H9 (cell line): Measurements from ENCODE around the gene LRG1. TPM values are rescaled to one million over a fixed set of nuclear protein-coding genes. Genes with fewer than 3 reads are reported as not detected.

Source experiments
- DNase-seq: peaks from one replicate; pipeline ENCODE4 v3.0.0-alpha.2; 2017
- H2AFZ ChIP-seq: one replicate; pipeline ENCODE4 v1.6.1; 2013; ENCODE audit warnings: mild to moderate bottlenecking, low read length, control low read depth, moderate library complexity
- H2AK5ac ChIP-seq: 2 replicates; pipeline ENCODE4 v1.6.1; 2013; ENCODE audit warnings: low read length, control low read depth, mixed read lengths; ENCODE audit not compliant: insufficient read length
- H2BK120ac ChIP-seq: one replicate; pipeline ENCODE4 v1.6.1; 2013; ENCODE audit warnings: low read depth, mild to moderate bottlenecking, low read length, control low read depth, inconsistent platforms; ENCODE audit not compliant: poor library complexity, severe bottlenecking
- H2BK12ac ChIP-seq: 2 replicates; pipeline ENCODE4 v1.6.1; 2013; ENCODE audit warnings: low read length, control low read depth, mixed read lengths, low read depth; ENCODE audit not compliant: insufficient read length
- H2BK15ac ChIP-seq: 2 replicates; pipeline ENCODE4 v1.6.1; 2013; ENCODE audit warnings: low read depth, low read length, control low read depth
- H2BK20ac ChIP-seq: one replicate; pipeline ENCODE4 v1.6.1; 2013; ENCODE audit warnings: low read depth, mild to moderate bottlenecking, low read length, control low read depth, inconsistent platforms; ENCODE audit not compliant: poor library complexity, severe bottlenecking
- H2BK5ac ChIP-seq: 2 replicates; pipeline ENCODE4 v1.6.1; 2013; ENCODE audit warnings: low read length, control low read depth, mixed read lengths; ENCODE audit not compliant: insufficient read length
- H3K14ac ChIP-seq: 2 replicates; pipeline ENCODE4 v1.6.1; 2013; ENCODE audit warnings: low read length, control low read depth; ENCODE audit not compliant: insufficient read depth
- H3K18ac ChIP-seq: 2 replicates; pipeline ENCODE4 v1.6.1; 2013; ENCODE audit warnings: low read depth, mild to moderate bottlenecking, mixed read lengths, low read length, control low read depth; ENCODE audit not compliant: insufficient read length
- H3K23ac ChIP-seq: 2 replicates; pipeline ENCODE4 v1.6.1; 2013; ENCODE audit warnings: low read length, control low read depth, mixed read lengths, low read depth; ENCODE audit not compliant: insufficient read length
- H3K23me2 ChIP-seq: 2 replicates; pipeline ENCODE4 v1.6.1; 2013; ENCODE audit warnings: low read depth, mild to moderate bottlenecking, mixed read lengths, low read length, control low read depth; ENCODE audit not compliant: insufficient read length, poor library complexity, severe bottlenecking
- H3K27ac ChIP-seq: 2 replicates; pipeline ENCODE4 v1.5.1; 2013; ENCODE audit warnings: low read length, control low read depth, mixed read lengths, low read depth; ENCODE audit not compliant: insufficient read length
- H3K27me3 ChIP-seq: 2 replicates; pipeline ENCODE4 v1.6.1; 2013; ENCODE audit warnings: low read length, control low read depth, inconsistent platforms; ENCODE audit not compliant: insufficient read depth
- H3K4ac ChIP-seq: 2 replicates; pipeline ENCODE4 v1.6.1; 2013; ENCODE audit warnings: low read depth, mild to moderate bottlenecking, control low read depth, inconsistent platforms, low read length, moderate library complexity
- H3K4me1 ChIP-seq: 2 replicates; pipeline ENCODE4 v1.6.1; 2013; ENCODE audit warnings: low read length, control low read depth, inconsistent platforms; ENCODE audit not compliant: insufficient read depth
- H3K4me2 ChIP-seq: 2 replicates; pipeline ENCODE4 v1.6.1; 2013; ENCODE audit warnings: low read length, control low read depth, mixed read lengths; ENCODE audit not compliant: insufficient read length, insufficient read depth
- H3K56ac ChIP-seq: 2 replicates; pipeline ENCODE4 v1.6.1; 2013; ENCODE audit warnings: low read depth, mild to moderate bottlenecking, mixed read lengths, low read length, control low read depth; ENCODE audit not compliant: insufficient read length
- H3K79me1 ChIP-seq: 2 replicates; pipeline ENCODE4 v1.6.1; 2013; ENCODE audit warnings: low read depth, mild to moderate bottlenecking, moderate library complexity, low read length, control low read depth, inconsistent platforms; ENCODE audit not compliant: insufficient read depth, poor library complexity, severe bottlenecking
- H3K79me2 ChIP-seq: 2 replicates; pipeline ENCODE4 v1.6.1; 2013; ENCODE audit warnings: low read length, control low read depth, inconsistent platforms; ENCODE audit not compliant: insufficient read depth
- H3K9ac ChIP-seq: 2 replicates; pipeline ENCODE4 v1.6.1; 2013; ENCODE audit warnings: low read length, control low read depth, mixed read lengths; ENCODE audit not compliant: insufficient read length; ENCODE audit errors: extremely low read depth
- H3K9me3 ChIP-seq: one replicate; pipeline ENCODE4 v1.6.1; 2013; ENCODE audit warnings: low read depth, low read length, inconsistent platforms; ENCODE audit not compliant: control insufficient read depth
- H3T11ph ChIP-seq: one replicate; pipeline ENCODE4 v1.6.1; 2013; ENCODE audit warnings: mild to moderate bottlenecking, low read length, control low read depth, inconsistent platforms
- H4K20me1 ChIP-seq: one replicate; pipeline ENCODE4 v1.6.1; 2013; ENCODE audit not compliant: control insufficient read depth, insufficient read length, insufficient read depth
- H4K5ac ChIP-seq: 2 replicates; pipeline ENCODE4 v1.6.1; 2013; ENCODE audit warnings: low read depth, mild to moderate bottlenecking, mixed read lengths, low read length, control low read depth; ENCODE audit not compliant: insufficient read length
- H4K8ac ChIP-seq: replicated peaks from 2 replicates; pipeline ENCODE4 v1.6.1; 2013; ENCODE audit warnings: low read length, control low read depth, mixed read lengths, low read depth; ENCODE audit not compliant: insufficient read length
- H4K91ac ChIP-seq: 2 replicates; pipeline ENCODE4 v1.6.1; 2013; ENCODE audit warnings: low read depth, mild to moderate bottlenecking, moderate library complexity, mixed read lengths, low read length, control low read depth; ENCODE audit not compliant: insufficient read length
- H3K27ac Mint-ChIP-seq, 3 experiments: 2 replicates in 2 of 3; 3 replicates in 1 of 3; pipeline ENCODE4 v1.8.0; 2020 to 2021; ENCODE audit warnings: mixed read lengths in 3 of 3, mild to moderate bottlenecking in 1 of 3, moderate library complexity in 1 of 3
- H3K27me3 Mint-ChIP-seq: 2 replicates; pipeline ENCODE4 v1.8.0; 2021; ENCODE audit warnings: low read depth, mild to moderate bottlenecking, moderate library complexity, mixed read lengths
- H3K36me3 Mint-ChIP-seq, 3 experiments: 2 replicates in 2 of 3; 3 replicates in 1 of 3; pipeline ENCODE4 v1.8.0; 2020 to 2021; ENCODE audit warnings: low read depth in 3 of 3, mixed read lengths in 3 of 3; ENCODE audit not compliant: insufficient read depth in 1 of 3
- H3K4me1 Mint-ChIP-seq, 2 experiments: 2 replicates each; pipeline ENCODE4 v1.8.0; 2020; ENCODE audit warnings: mixed read lengths in 2 of 2
- H3K4me3 Mint-ChIP-seq, 2 experiments: 2 replicates in 1 of 2; 3 replicates in 1 of 2; pipeline ENCODE4 v1.8.0; 2020 to 2021; ENCODE audit warnings: mild to moderate bottlenecking in 2 of 2, mixed read lengths in 2 of 2, moderate library complexity in 1 of 2
- H3K9me3 Mint-ChIP-seq, 2 experiments: 2 replicates in 1 of 2; 3 replicates in 1 of 2; pipeline ENCODE4 v1.8.0; 2020; ENCODE audit warnings: mild to moderate bottlenecking in 2 of 2, mixed read lengths in 2 of 2, moderate library complexity in 1 of 2
- whole genome bisulfite sequencing: extraction: QIAGEN DNeasy Blood & Tissue Kit; methylation state at CpG from one replicate; pipeline ENCODE4 v1.1.7; 2013; ENCODE audit warnings: missing lambda C conversion rate, low lambda C conversion rate, mixed read lengths; ENCODE audit not compliant: insufficient read length; ENCODE audit errors: extremely low coverage; 5-methylcytosine and 5-hydroxymethylcytosine counted together
- total RNA-seq: library from RNA; stranded (reverse); gene quantifications from 2 replicates; pipeline ENCODE4 v1.2.1, GENCODE V29; 2021
- TF ChIP-seq, protein P1 (sequence below): fragments of 200-600 bp; sonication (generic); conservative IDR thresholded peaks from 3 replicates; pipeline ENCODE4 v1.8.0; 2021; ENCODE audit warnings: antibody characterized with exemption, mild to moderate bottlenecking

The LRG1 gene
- total RNA-seq, 1 experiment from 2014 or later = 0.24 TPM

DNA sequence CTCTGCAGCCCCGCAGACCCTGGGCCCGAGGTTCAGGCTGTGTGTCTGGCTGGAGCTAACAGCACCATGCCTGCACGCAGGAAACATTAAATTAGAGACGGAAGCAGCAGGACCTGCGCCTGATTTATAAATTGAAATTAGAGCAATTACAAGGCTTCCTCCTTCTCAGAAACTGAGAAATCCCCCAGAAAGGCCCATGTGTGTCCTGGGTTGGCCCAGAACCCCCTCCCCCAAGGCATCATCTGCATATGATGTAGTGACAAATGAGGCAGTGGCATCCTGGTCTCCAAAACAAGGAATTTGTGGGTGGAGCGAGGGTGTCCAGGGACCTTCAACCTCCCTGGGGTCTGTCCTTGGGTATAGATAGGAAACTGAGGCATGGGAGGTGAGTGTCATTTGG lies 46.9 kb upstream of the LRG1 start:
- WGBS = no CpG with 5 or more reads among the region's 6 CpGs
- no peak overlapping the region for H2BK120ac ChIP-seq
- H2BK20ac ChIP-seq = no peak overlapping the region

More for the DNA sequence above, 46.9 kb upstream of the LRG1 start:
- Histone ChIP-seq H3K27ac (no peak overlapping the region), H2AK5ac (no peak overlapping the region), H3K4me2 (no peak overlapping the region), H4K5ac (no peak overlapping the region), H3K18ac (no peak overlapping the region), H2AFZ (no peak overlapping the region), H3K23me2 (peaks cover 3% of the 10 kb centered on the region), H3K79me2 (no peaks in the 10 kb centered on the region), H3K4ac (no peak overlapping the region), H3K27me3 (no peaks in the 10 kb centered on the region; the same call in 1 of the 2 replicates), H3K9ac (no peak overlapping the region), H2BK15ac (no peak overlapping the region), H4K20me1 (no peaks in the 10 kb centered on the region), H3K9me3 (no peaks in the 10 kb centered on the region), H2BK12ac (no peak overlapping the region), H4K8ac (no peak overlapping the region), H3T11ph (no peak overlapping the region), H3K56ac (no peak overlapping the region), H4K91ac (no peak overlapping the region), H3K4me1 (no peaks in the 10 kb centered on the region), H2BK5ac (no peak overlapping the region), H3K79me1 (no peaks in the 10 kb centered on the region), H3K14ac (no peak overlapping the region), H3K23ac (no peak overlapping the region)
- no peak for DNase-seq
- Mint-ChIP-seq H3K27ac (no peak overlapping the region), H3K4me3 (no peak overlapping the region; a peak in 1 of 5 replicates), H3K36me3 (no peaks in the 10 kb centered on the region), H3K9me3 (peaks cover 0 to 2% of the 10 kb centered on the region in 2 experiments; a peak in 3 of 5 replicates), H3K27me3 (peaks cover 66% of the 10 kb centered on the region), H3K4me1 (peaks cover 12 to 44% of the 10 kb centered on the region in 2 experiments)
- TF ChIP-seq, protein P1, sequence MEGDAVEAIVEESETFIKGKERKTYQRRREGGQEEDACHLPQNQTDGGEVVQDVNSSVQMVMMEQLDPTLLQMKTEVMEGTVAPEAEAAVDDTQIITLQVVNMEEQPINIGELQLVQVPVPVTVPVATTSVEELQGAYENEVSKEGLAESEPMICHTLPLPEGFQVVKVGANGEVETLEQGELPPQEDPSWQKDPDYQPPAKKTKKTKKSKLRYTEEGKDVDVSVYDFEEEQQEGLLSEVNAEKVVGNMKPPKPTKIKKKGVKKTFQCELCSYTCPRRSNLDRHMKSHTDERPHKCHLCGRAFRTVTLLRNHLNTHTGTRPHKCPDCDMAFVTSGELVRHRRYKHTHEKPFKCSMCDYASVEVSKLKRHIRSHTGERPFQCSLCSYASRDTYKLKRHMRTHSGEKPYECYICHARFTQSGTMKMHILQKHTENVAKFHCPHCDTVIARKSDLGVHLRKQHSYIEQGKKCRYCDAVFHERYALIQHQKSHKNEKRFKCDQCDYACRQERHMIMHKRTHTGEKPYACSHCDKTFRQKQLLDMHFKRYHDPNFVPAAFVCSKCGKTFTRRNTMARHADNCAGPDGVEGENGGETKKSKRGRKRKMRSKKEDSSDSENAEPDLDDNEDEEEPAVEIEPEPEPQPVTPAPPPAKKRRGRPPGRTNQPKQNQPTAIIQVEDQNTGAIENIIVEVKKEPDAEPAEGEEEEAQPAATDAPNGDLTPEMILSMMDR = no peak
